GM18517 (cell line): ENCODE data around the gene IFNG-AS1.
A peak's percentile ranks its signal among the peaks of the same experiment; 100 is the strongest.

Experiments used
- ATAC-seq: cut with Tn5 transposase; IDR thresholded peaks from one replicate; pipeline ENCODE4 v1.9.1; 2021; ENCODE audit warnings: mild to moderate bottlenecking, moderate library complexity; ENCODE audit not compliant: unreplicated experiment

The IFNG-AS1 gene

GRCh38 chr12:68036642-68037041, 47.4 kb downstream of the IFNG-AS1 start:
- no peak for ATAC-seq

GRCh38 chr12:68037616-68038255, 48.5 kb downstream of the IFNG-AS1 start:
- ATAC-seq, result no peak

- ATAC-seq, result no peak
These were observed 49.4 kb downstream of the IFNG-AS1 start for GRCh38 chr12:68038650-68039049.

GRCh38 chr12:68040450-68041075, 51.3 kb downstream of the IFNG-AS1 start:
- ATAC-seq, result peak; percentile 57

GRCh38 chr12:68042212-68042699, 53.0 kb downstream of the IFNG-AS1 start:
- peak; percentile 78 for ATAC-seq

GRCh38 chr12:68043435-68043834, 54.2 kb downstream of the IFNG-AS1 start:
- no peak for ATAC-seq

- ATAC-seq, result no peak
These were observed 59.5 kb downstream of the IFNG-AS1 start for GRCh38 chr12:68048648-68049297.

GRCh38 chr12:68056300-68056699, 67.1 kb downstream of the IFNG-AS1 start:
- ATAC-seq, result no peak

GRCh38 chr12:68063900-68064590, 74.8 kb downstream of the IFNG-AS1 start:
- no peak for ATAC-seq

GRCh38 chr12:68065163-68065562, 75.9 kb downstream of the IFNG-AS1 start:
- no peak for ATAC-seq

- no peak for ATAC-seq
These were observed 76.4 kb downstream of the IFNG-AS1 start for GRCh38 chr12:68065687-68066086.

GRCh38 chr12:68067762-68068376, 78.6 kb downstream of the IFNG-AS1 start:
- no peak for ATAC-seq

- no peak for ATAC-seq
These were observed 80.0 kb downstream of the IFNG-AS1 start for GRCh38 chr12:68069275-68069674.
